HG03139 (cell line): ENCODE measurements around the gene HAPLN3.

ENCODE experiments used
- ATAC-seq: cut with Tn5 transposase; IDR thresholded peaks from one replicate; pipeline ENCODE4 v1.9.1; 2021; ENCODE audit not compliant: unreplicated experiment

HAPLN3 gene

DNA sequence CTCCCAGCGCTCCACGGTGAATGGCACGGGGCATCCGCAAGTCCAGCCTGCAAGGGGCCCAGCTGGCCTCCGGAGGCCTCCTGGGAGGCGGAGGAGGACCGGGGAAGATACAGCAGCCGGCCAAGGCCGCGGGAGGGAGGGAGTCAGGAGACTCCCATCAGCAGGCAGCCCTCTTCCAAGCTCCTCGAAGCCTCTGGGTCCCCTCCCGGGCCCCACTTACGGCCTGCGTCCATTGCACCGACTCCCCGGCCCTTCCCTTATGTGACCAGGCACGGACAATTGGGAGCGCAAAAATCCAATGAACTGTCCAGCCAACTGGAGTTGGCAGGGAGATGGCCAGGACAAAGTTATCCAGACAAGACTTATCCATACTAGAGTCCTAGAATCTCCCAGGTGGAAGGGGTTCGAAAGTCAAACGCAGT lies 17.2 kb upstream of the HAPLN3 start:
- ATAC-seq = no peak

DNA sequence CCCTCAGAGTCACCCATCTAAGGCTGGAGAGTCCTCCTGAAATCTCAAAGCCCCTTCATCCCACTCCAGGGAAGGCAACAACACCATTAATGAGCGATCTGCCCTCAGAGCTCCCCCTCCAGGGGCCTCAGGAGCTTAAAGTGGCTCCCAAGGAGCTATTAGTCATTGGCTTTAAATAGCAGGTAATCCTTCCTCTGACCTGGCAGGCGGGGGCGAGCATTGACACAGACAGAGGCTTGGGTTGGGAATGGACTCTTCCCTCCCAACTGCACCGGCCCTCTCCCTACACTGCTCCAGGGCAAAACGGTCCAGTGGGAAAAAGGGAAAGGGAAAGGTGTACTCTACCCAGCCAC lies 16.4 kb upstream of the HAPLN3 start:
- ATAC-seq = no peak

DNA sequence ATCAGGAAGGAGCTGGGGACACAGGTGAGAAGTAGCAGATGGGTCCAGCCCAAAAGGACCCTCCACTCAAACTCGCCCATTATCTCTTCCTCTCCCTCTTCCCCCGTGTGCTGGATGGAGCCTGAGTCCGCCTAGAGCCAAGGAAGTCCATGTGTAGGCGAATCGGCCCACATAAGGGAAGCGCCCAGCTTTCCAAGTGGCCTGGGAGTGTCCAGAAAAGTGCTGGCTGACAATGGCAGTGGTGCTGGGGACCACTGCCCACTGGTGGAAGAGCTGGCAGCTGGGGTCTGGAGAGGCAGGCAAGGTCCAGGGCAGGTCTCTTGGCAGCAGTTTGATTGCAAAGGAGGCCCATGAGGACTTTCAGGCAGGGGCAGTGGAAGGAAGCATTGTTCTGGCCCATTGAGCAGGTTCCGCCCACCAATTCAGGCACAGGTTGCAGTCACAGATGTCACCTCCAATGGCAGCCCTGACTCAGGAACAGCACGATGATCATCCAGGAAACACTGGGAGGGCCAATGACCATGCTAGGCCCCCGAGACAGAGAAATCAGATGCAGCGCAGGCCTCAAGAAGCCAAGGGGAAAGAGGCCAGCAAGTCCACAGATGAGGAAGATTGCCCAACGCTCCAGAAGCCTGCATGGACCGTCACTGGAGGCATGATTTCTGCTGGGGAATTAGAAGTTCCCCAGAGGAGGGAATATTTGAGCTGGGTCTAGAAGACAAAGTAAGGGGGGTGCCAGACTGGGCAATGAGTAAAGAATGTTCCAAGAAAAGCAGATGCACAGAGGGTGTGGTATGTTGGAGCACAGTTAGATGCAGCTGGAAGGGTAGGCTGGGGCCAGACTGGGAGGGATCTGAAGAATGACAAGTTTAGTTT lies 14.8 kb upstream of the HAPLN3 start:
- ATAC-seq = no peak

DNA sequence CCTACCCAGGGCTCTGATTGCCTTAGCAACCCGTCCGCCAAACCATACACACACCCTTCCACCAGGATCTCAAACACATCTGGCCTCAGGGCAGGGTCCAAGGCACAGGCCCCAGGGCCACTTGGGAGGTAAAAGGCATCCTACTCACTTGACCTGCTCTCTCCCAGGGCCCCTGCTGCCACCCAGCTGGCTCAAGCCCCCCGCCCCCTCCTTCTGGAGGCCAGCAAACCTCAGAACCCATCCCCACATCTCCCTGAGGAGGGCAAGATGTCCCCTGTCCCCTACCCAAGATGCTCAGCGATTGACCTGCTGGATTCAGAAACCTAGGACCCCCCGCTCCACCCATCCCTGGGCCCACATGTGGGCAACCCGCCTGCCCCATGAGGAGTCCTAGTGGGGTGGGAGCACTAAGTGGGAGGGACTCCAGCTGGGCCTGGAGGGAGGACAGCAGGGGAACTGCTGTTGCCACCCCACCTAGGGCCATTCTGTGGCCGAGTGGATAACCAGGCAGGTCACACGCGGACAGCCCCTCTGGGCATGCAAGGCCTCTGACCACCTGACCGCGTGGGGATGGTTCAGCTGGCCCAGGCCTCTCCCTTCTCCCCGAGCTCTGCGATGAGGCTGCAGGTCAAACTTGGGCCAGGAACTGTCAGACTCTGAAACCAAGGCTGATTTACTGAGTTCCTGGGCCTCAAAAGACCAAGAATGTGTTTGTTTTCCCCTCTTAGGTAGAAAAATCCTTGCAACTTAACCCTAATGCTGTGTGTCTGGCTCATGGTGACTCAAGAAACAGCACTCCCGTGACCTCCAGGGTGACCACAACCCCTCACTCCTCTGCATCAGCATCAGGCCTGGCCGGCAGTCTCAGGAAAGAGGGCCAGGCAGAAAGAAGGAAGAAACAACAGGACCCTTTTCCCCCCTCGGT lies 13.6 kb upstream of the HAPLN3 start:
- no peak for ATAC-seq

DNA sequence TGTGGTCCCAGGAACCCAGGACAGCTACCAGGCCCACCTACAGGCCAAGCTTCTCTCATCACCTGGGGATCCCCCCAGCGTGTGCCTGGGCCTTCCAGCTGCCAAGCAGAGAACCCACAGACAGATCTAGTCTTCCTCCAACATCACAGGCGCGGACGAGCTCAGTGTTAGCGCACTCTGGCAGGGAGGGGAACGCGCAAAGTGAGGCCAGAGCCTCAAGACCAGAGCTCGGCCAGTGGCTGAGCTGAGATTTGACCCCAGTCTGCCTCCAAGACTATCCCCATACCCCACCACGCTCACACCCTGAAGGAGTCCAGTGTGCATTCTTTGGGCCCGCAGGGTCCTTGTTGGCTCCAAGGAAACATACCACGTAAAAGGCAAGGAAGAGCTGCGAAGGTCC lies 12.8 kb upstream of the HAPLN3 start:
- no peak for ATAC-seq

DNA sequence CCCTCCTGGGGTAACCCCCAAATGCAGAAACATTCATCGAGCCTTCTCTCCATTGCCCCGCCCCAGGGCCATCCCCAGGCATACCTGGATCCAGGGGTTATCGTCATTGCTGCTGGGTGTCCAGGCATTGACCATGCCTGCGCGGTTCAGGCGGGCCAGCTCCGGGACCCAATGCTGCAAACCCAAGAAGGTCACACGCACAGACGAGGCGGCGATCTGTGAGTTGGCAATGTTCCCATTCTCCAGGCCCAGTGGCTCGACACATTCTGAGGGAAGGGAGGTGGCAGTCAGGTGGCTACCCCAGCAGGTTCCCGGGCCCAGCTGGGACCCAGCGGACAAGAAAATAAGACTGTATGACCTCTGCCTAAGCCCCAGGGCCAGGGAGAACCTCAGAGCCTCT lies 11.8 kb upstream of the HAPLN3 start:
- no peak for ATAC-seq

DNA sequence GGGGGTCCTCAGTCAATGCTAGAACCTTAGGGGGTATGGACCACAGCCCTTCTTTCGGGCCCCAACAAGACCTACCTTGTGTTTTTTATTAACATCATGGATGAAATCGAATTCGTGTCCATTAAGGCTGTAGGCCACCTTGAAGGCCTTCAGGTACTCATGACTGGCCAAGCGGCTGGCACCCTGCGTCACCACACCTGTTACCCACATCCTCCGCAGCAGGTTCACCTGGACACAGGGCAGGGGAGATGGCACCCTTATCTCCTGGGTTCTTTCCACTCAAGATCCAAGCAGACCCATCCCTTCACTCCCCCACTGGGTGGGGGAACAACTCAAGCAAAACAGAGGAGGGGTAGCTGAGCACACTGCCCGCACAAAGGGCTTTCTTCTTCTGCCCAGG lies 11.2 kb upstream of the HAPLN3 start:
- ATAC-seq = no peak

DNA sequence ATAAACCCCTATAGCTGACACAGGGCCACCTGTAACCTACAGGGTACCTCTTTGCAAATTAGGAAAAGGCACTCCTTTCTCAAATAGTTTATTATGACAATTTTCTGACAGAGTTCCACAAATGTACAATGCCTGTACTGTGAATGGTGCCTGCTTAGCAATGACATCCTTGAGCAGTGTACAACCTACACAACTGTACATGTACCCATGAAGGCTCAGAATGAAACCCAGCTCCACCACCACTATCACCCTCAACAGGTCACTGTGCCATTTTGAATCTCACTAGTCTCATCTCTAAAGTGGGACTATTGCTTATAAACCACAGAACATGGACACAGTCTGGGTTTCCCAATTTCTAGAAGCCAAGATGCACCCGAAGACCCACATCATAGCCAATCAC lies 10.8 kb upstream of the HAPLN3 start:
- no peak for ATAC-seq

DNA sequence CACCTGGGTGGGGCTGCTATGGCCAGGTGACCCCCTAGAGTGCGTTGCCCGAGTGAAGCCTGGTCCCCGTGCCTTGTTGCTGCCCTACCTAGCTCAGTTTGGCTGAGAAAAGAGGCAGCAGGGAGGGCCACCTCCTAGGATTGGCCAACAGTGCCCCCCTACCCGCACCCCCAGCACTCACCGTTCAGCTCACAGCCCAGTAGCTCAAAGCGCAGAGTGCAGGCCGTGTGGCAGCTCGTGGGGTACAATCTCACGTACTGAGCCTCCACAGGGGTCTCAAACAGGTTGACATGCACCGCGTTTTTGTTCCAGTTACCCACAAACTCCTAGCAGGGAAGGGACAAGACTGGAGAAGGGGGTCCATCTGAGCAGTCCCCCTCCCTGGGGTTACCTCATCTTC lies 10.2 kb upstream of the HAPLN3 start:
- ATAC-seq = no peak

DNA sequence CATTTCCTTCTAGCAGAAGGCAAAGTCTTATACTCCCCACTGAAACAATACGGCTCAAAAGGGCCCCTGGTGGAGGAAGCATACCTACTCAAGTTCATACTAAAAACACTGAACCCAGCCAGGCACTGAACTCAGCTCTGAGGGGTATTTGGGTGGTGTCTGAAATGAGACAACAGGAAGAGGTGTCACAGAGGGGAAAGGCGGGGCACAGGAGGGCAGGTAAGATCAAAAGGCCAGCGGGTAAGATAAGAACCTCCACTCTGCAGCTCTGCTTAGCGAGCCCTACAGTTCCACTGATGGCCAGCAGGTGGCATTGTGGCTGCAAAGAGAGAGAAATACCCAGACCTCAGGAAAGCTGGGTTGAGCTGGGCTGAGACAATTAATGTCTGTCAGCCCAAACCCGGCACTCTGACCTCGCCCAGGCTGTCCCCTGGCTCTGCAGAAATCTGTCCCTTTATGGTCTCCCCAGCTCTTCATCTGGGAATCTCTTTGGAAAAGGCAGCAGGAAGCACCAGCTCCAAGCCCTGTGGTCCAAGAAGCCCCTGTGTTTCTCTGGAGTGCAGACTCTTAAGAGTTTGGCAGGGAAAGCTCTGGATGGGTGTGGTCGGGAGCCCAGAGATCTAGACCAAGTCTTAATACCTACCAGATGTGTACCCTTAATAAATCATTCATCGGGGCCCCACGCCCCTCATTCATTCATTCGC lies 9.4 kb upstream of the HAPLN3 start:
- peak; percentile 60 for ATAC-seq

DNA sequence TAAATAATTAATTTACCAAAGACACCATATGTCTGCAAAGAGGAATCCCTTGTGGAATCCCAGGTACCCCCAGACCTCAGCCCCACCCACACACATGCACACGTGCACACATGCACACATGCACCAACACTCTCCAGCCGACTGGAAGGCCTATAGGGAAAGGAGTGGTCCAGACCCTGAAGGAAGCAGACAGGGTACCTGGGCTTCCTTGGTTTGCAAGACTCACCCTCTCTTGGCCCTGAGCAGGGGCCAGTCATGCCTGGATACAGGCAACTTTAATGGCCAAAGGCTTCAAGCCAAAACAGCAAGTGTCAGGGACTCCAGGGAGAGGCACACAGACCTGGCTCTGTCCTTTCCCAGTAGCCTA lies 8.9 kb upstream of the HAPLN3 start:
- no peak for ATAC-seq

DNA sequence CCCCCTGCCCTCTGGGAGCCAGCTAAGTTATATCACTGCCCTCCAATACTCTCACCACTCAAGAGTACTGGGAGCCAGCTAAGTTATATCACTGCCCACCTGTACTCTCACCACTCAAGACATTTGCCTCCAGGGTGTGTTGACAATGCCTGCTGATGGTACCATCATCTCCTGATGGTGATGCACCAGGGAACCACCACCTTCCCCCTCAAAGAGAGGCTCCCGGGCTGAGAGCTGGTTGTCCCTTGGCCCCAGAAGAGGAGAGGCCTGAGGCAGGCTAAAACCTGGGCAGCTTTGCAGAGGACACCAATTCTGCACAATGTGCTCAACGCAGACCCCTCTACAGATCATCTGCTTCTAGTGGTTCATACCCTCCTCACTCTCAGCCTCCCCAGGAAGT lies 7.5 kb upstream of the HAPLN3 start:
- no peak for ATAC-seq

DNA sequence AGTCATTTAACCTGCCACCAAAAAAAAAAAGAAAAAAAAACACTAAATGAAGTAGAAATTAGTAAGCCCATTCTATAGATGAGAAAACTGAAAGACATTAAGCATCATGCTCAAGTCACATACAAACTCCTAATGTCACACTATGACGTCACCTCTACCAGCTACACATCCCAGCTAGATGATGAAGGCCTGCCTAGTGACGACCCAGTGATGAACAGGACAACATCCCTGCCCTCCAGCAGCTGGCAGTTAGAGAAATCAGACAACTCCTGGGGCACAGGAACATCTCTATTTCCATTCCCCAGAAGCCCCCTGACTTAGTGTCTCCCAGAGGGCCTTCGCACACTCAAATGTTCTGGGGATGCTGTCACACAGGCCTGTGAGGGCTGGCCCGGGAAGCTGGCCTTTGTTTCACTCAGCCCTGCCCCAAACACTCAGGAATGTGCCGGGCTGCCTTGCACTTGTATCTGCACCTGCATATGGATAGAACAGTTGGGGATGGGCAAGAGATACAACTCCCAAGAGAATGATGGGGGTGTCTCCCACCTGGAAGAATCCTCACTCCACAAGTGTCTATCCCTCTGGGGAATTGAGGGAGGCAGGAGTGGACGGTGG lies 7.0 kb upstream of the HAPLN3 start:
- ATAC-seq = no peak

DNA sequence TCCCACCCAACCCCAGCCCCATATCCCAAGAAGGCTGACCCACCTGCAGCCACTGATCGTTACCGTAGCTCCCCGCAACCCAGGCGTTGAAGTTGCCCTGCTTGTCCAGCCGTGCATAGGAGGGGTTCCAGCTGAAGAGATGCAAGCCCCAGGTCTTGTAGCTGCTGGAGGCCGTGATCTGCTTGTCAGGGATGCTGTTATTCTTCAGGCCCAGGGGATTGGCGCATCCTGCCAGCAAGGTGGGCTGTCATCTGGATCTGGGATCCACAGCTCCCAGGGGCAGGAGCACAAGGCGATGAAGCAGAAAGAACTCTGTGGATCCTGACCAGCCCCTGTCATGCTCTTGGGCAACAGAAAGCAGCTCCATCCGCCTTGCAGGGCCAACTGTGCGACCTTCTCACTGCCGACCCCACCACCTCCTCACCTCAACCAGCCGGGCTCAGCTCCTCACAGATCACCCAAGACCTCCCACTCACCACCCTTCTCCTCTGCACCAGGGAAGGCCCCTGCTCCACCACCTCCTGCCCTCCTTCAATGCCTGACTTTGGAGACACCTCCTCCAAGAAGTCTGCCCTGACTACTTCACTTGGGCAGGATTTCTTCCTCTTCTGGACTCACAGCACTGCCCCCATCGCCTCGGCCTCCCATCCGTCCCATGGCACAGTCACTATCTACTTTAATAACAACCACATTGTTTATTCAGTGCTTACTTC lies 6.3 kb upstream of the HAPLN3 start:
- ATAC-seq = no peak

DNA sequence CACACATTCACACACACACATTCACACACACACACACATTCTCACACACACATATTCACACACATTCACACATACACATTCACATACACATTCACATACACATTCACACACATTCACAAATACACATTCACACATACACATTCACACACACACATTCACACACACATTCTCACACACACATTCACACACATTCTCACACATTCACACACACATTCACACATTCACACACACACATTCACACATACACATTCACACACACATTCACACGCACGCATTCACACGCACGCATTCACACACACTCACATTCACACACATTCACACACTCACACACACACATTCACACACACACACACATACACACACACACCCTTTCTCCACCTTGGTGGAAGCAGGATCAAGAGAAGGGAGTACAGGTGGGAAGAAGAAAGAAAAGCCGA lies 5.7 kb upstream of the HAPLN3 start:
- ATAC-seq = no peak

DNA sequence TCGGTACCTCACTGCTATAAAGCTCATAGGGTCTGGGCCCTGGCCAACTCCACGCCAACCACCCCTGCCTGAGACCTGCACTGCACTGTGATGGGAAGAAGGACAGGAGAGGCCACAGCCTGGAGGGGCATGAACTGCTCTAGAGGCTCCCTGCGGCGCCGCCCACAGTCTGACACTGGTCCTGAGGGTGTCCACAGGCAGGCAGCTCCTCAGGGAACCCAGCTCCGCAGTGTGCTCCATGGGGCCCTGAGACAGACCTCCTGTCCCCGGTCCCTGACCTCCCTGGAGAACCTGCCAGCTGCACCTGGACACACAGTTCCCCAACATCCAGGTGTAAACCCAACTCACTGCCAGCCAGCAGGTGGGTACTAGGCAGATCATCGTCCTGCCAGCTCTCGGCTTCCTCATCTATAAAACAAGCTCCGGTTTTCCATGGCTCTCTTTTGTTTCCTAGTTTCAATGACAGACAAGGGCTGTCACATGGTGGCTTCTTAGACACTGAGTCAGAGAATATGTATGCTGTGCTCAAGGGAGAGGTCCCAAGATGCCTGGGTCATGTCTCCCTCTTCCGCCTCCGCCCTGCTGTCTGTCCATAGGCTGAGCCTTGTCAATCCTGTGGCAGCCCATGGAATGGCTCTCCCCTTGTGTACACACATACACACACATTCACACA lies 5.1 kb upstream of the HAPLN3 start:
- ATAC-seq = no peak

DNA sequence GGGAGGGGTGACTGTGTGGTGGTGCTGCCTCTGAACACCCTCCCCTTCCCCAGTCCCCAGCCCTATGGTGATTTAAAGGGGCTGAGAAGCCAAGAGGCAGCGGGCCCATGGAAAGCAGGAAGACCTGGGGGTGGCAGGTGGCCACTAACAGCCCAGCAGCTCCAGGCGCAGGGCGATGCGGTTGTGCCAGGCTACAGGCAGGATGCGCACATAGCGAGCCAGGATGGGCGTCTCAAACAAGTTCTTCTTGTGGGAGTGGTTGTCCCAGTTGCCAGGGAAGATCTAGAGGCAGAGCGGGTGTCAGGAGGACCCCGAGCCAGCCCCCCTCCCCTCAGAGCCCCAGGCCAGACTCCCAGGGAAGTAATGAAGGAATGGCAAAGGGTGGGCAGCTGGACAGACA lies 3.9 kb upstream of the HAPLN3 start:
- ATAC-seq = no peak

DNA sequence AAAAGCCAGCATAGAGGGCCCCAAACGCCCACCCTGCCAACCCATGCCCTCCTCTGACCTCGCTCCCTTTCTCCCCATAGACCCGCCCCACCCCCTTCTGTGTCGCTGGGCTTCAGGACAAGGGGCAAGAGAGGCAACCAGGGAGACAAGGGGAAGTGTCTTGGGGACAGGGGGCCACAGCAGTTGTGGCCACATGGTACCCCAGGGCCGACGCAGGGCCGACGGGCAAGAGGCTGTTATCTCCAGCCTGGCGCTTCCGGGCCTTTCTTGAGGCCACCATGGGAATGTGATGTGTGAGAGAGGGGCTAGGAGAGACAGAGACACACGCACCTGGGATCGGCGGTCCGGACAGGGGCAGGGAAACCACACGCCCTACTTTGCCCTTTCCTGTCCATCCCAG lies 3.4 kb upstream of the HAPLN3 start:
- ATAC-seq = no peak

DNA sequence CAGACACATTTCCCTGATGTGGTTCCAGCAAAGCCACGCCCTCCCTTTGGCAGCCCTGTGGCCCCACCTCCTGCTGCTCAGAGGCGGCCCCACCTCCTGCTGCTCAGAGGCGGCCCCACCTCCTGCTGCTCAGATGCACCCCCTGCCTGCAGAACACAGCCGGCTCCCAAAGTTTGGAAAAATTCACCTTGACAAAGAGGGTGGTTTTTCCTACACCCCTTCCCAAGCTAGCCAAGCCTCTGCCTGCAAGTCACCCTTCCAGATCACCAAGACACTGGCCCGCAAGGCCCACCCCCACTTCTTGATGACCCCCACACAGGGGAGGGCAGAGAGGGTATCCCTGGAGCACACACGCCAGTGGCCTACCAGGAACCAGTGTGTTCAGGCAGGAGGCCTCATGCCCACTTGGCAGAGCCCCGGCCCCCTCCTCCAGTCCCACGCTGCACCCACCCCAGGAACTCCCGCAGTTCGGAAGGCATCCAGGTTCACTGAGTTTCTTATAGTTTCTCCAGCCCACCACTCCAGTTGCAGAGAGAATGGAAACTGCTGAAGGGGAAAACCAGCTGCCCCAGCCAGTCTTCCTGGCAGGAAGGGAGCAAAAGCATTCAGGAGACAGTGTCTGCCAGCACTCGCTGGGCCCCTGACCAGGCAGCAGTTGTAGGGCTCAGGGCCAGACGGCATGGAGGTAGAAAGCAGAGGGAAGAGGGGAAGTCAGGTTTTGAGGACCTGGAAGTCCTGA lies 2.3 kb upstream of the HAPLN3 start:
- no peak for ATAC-seq
